HEK293 (cell line): ENCODE measurements around the gene ANXA10.
"Not testable (repeated sequence)": the region's sequence is repeated elsewhere in the genome, so short reads cannot be mapped to it uniquely, and the experiment has no call there.

Experiments
- CTCF ChIA-PET: fragments of 350-600 bp; formaldehyde crosslinking; extraction: SDS; loops from one replicate; lab custom pipeline; 2021; ENCODE audit warnings: antibody characterized with exemption; lab: Yijun Ruan, JAX
- POLR2A ChIA-PET: fragments of 300-600 bp; formaldehyde crosslinking; extraction: SDS; loops from one replicate; lab custom pipeline; 2020; ENCODE audit warnings: antibody characterized with exemption, inconsistent platforms; lab: Yijun Ruan, JAX
- H3K27ac ChIP-seq: fragments of 200-500 bp; sonication (Bioruptor generic); 2 replicates; pipeline ENCODE4 v1.5.1; 2014; ENCODE audit warnings: low read depth, low read length, control low read depth, inconsistent platforms; ENCODE audit errors: extremely low read depth
- H3K36me3 ChIP-seq, 2 experiments: fragments of 200-500 bp in 1 of 2; sonication (Bioruptor generic) in 1 of 2; 1 replicate in 1 of 2; 2 replicates in 1 of 2; pipeline ENCODE4 v1.5.1; 2014 to 2017; ENCODE audit warnings: inconsistent platforms in 2 of 2, low read length in 2 of 2; ENCODE audit not compliant: control insufficient read depth in 2 of 2, insufficient read depth in 1 of 2
- H3K4me1 ChIP-seq: fragments of 200-500 bp; sonication (Bioruptor generic); 2 replicates; pipeline ENCODE4 v1.5.1; 2014; ENCODE audit warnings: mild to moderate bottlenecking, low read length, inconsistent platforms; ENCODE audit not compliant: control insufficient read depth, insufficient read depth
- H3K4me3 ChIP-seq: 2 replicates; pipeline ENCODE4 v1.5.1; 2011; ENCODE audit warnings: low read depth, mild to moderate bottlenecking, control low read depth, low read length, moderate library complexity
- H3K9me3 ChIP-seq: fragments of 200-500 bp; sonication (Bioruptor generic); 2 replicates; pipeline ENCODE4 v1.5.1; 2014; ENCODE audit warnings: low read depth, low read length, inconsistent platforms; ENCODE audit not compliant: control insufficient read depth, insufficient read depth
- GLIS2 ChIP-seq: fragments of 450-650 bp; formaldehyde crosslinking; IDR thresholded peaks from 2 replicates; pipeline ENCODE4 v1.5.1; 2016; ENCODE audit warnings: missing biosample characterization, missing genetic modification characterization
- SALL2 ChIP-seq: fragments of 450-650 bp; formaldehyde crosslinking; IDR thresholded peaks from 2 replicates; pipeline ENCODE4 v1.5.0; 2017; ENCODE audit warnings: missing biosample characterization, mild to moderate bottlenecking, missing genetic modification characterization, borderline replicate concordance
- ZBTB7A ChIP-seq: fragments of 450-650 bp; formaldehyde crosslinking; IDR thresholded peaks from 2 replicates; pipeline ENCODE4 v1.5.1; 2016; ENCODE audit warnings: low read depth, missing biosample characterization, missing genetic modification characterization
- ZBTB8A ChIP-seq: fragments of 450-650 bp; formaldehyde crosslinking; IDR thresholded peaks from 2 replicates; pipeline ENCODE4 v1.5.1; 2016; ENCODE audit warnings: missing biosample characterization, missing genetic modification characterization
- ZNF202 ChIP-seq: fragments of 450-650 bp; formaldehyde crosslinking; IDR thresholded peaks from 2 replicates; pipeline ENCODE4 v1.5.1; 2016; ENCODE audit warnings: missing biosample characterization, missing genetic modification characterization, borderline replicate concordance
- ZNF239 ChIP-seq: fragments of 450-650 bp; formaldehyde crosslinking; IDR thresholded peaks from 2 replicates; pipeline ENCODE4 v1.5.1; 2016; ENCODE audit warnings: missing biosample characterization, missing genetic modification characterization
- ZNF274 ChIP-seq, 2 experiments: fragments of 200-500 bp in 1 of 2; fragments of 450-650 bp in 1 of 2; sonication (Bioruptor generic) in 1 of 2; formaldehyde crosslinking in 1 of 2; IDR thresholded peaks; 2 replicates each; pipeline versions ENCODE4 v1.5.1 to v1.6.1; 2014 to 2016; ENCODE audit warnings: borderline replicate concordance in 1 of 2, inconsistent platforms in 1 of 2, low read length in 1 of 2, missing biosample characterization in 1 of 2, missing genetic modification characterization in 1 of 2
- ZNF324 ChIP-seq: fragments of 450-650 bp; formaldehyde crosslinking; IDR thresholded peaks from 2 replicates; pipeline ENCODE4 v1.5.1; 2016; ENCODE audit warnings: missing biosample characterization, missing genetic modification characterization
- ZNF354C ChIP-seq: fragments of 450-650 bp; formaldehyde crosslinking; IDR thresholded peaks from 2 replicates; pipeline ENCODE4 v1.5.1; 2016; ENCODE audit warnings: missing biosample characterization, missing genetic modification characterization, low read depth, borderline replicate concordance
- ZNF48 ChIP-seq: fragments of 450-650 bp; formaldehyde crosslinking; IDR thresholded peaks from 2 replicates; pipeline ENCODE4 v1.5.1; 2016; ENCODE audit warnings: missing biosample characterization, missing genetic modification characterization
- ZNF521 ChIP-seq: fragments of 450-650 bp; formaldehyde crosslinking; IDR thresholded peaks from 2 replicates; pipeline ENCODE4 v1.5.1; 2017; ENCODE audit warnings: missing biosample characterization, mild to moderate bottlenecking, missing genetic modification characterization
- ZNF596 ChIP-seq: fragments of 450-650 bp; IDR thresholded peaks from 2 replicates; pipeline ENCODE4 v1.5.0; 2018; ENCODE audit warnings: missing biosample characterization, mild to moderate bottlenecking, missing genetic modification characterization, moderate library complexity
- ZNF660 ChIP-seq: fragments of 450-650 bp; IDR thresholded peaks from 2 replicates; pipeline ENCODE4 v1.5.1; 2018; ENCODE audit warnings: missing biosample characterization, mild to moderate bottlenecking, missing genetic modification characterization
- ZNF677 ChIP-seq: fragments of 450-650 bp; IDR thresholded peaks from 2 replicates; pipeline ENCODE4 v1.5.0; 2018; ENCODE audit warnings: missing biosample characterization, mild to moderate bottlenecking, missing genetic modification characterization, moderate library complexity
- ZNF747 ChIP-seq: fragments of 450-650 bp; formaldehyde crosslinking; IDR thresholded peaks from 2 replicates; pipeline ENCODE4 v1.5.1; 2016; ENCODE audit warnings: missing biosample characterization, missing genetic modification characterization
- ZNF830 ChIP-seq: fragments of 450-650 bp; IDR thresholded peaks from 2 replicates; pipeline ENCODE4 v1.5.0; 2018; ENCODE audit warnings: missing biosample characterization, missing genetic modification characterization, low read depth, mild to moderate bottlenecking, moderate library complexity
- TF ChIP-seq, protein P1 (sequence below): fragments of 450-650 bp; formaldehyde crosslinking; IDR thresholded peaks from 2 replicates; pipeline ENCODE4 v1.5.1; 2016; ENCODE audit warnings: missing biosample characterization, missing genetic modification characterization

The ANXA10 gene

DNA sequence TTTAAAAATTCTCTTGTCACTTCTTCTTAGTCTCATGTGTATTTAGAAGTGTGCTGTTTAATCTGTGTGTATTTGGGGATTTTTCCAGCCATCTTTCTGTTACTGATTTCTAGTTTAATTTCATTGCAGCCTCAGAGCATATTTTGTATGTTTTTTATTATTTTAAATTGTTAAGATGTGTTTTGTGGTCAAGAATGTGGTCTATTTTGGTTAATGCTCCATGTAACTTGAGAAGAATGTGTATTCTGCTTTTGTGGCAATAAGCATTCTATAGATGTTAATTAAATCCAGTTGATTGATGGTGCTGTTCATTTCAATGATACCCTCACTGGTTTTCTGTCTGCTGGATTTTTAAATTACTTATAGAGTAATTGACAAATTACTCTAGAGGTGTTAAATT lies 38.9 kb downstream of the ANXA10 start:
- no peaks in the 10 kb centered on the region for H3K9me3 ChIP-seq
- ChIA-PET POLR2A (no interaction called here), CTCF (interaction anchor here (0.7 kb wide), 1 partner anchor 735 kb away, joined by 3 read pairs; no protein-coding TSS in a partner anchor)
- TF ChIP-seq ZNF324 (tag by site-specific recombination) (no peak), ZNF830 (no peak), ZNF677 (tag by site-specific recombination) (no peak), ZNF274 (IDR thresholded peaks at IDR 0.05; ENCODE audit: low read length) (no peak), ZNF274 (tag by site-specific recombination; IDR thresholded peaks at IDR 0.05; ENCODE audit: borderline replicate concordance) (no peak), ZNF521 (no peak), ZNF354C (tag by site-specific recombination) (no peak), SALL2 (tag by site-specific recombination) (no peak), ZNF202 (tag by site-specific recombination) (no peak), ZNF239 (tag by site-specific recombination) (no peak), GLIS2 (tag by site-specific recombination) (no peak), ZBTB8A (tag by site-specific recombination) (no peak), ZNF596 (tag by site-specific recombination) (no peak), ZBTB7A (tag by site-specific recombination) (no peak)
- TF ChIP-seq, protein P1, sequence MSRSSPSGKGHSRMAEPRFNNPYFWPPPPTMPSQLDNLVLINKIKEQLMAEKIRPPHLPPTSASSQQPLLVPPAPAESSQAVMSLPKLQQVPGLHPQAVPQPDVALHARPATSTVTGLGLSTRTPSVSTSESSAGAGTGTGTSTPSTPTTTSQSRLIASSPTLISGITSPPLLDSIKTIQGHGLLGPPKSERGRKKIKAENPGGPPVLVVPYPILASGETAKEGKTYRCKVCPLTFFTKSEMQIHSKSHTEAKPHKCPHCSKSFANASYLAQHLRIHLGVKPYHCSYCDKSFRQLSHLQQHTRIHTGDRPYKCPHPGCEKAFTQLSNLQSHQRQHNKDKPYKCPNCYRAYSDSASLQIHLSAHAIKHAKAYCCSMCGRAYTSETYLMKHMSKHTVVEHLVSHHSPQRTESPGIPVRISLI (tag by site-specific recombination) = no peak
- H3K4me1 ChIP-seq = no peaks in the 10 kb centered on the region
- no peak overlapping the region for H3K4me3 ChIP-seq
- no peaks in the 10 kb centered on the region for H3K36me3 ChIP-seq
- no peak overlapping the region for H3K27ac ChIP-seq

DNA sequence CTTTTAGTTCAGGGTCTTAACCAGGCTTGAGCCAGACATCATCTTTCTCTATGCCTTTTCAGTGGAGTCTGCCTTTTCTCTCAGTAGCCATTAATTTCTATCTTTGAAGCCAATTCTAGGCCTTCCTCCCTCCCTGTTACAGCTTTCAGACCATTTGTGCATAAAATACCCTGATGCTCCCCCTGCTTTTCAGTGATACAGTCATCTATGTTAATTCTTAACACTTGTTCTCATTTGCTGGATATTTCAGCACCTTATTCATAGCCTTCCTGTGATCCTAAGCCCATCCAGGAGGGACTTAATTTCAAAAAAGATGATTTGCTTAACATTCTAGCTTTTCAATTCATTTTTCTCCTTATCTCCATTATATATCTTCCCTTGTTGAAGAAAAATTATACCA lies 42.3 kb downstream of the ANXA10 start:
- TF ChIP-seq ZNF660 (tag by site-specific recombination) (no peak), ZNF747 (tag by site-specific recombination) (no peak), ZNF48 (tag by site-specific recombination) (no peak)
- H3K9me3 ChIP-seq = no peaks in the 10 kb centered on the region
- H3K4me1 ChIP-seq = no peaks in the 10 kb centered on the region
- H3K36me3 ChIP-seq = no peaks in the 10 kb centered on the region
- CTCF ChIA-PET = interaction anchor here (1.2 kb wide), 1 partner anchor 14 kb away, joined by 4 read pairs; no protein-coding TSS in a partner anchor
- no peak overlapping the region for H3K27ac ChIP-seq
- no peak overlapping the region for H3K4me3 ChIP-seq
- POLR2A ChIA-PET = no interaction called here

DNA sequence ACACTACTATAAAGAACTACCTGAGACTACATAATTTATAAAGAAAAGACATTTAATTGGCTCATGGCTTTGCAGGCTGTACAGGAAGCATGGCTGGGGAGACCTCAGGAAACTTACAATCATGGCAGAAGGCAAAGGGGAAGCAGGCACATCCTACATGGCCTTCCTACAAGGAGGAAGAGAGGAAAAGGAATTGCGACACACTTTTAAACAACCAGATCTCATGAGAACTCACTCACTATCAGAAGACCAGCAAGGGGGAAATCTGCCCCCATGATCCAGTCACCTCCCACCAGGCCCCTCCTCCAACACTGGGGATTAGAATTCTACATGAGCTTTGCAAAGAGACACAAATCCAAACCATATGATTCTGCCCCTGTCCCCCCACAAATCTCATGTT lies 43.5 kb downstream of the ANXA10 start:
- POLR2A ChIA-PET = not testable (repeated sequence)

DNA sequence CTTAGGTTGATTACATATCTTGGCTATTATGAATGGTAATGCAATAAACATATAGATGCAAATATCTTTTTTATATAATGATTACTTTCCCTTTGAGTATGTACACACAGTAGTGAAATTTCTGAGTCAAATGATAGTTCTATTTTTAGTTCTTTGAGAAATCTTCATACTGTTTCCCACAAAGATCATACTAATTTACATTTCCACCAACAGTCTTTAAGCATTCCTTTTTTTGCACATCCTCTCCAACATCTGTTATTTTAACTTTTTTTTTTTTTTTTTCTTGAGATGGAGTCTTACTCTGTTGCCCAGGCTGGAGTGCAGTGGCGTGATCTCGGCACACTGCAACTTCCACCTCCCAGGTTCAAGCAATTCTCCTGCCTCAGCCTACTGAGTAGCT lies 45.4 kb downstream of the ANXA10 start:
- POLR2A ChIA-PET, H3K36me3 ChIP-seq, H3K4me1 ChIP-seq, H3K27ac ChIP-seq, H3K9me3 ChIP-seq, H3K4me3 ChIP-seq: not testable (repeated sequence)
- CTCF ChIA-PET = interaction anchor here (0.6 kb wide), 1 partner anchor 41 kb away, joined by 3 read pairs; no protein-coding TSS in a partner anchor

More for the DNA sequence above, 43.5 kb downstream of the ANXA10 start:
- H3K4me1 ChIP-seq, H3K27ac ChIP-seq, H3K4me3 ChIP-seq, CTCF ChIA-PET, H3K36me3 ChIP-seq, H3K9me3 ChIP-seq: not testable (repeated sequence)
